HG03060 (cell line): ENCODE data around the gene UPF1.

ENCODE experiments used
- ATAC-seq: cut with Tn5 transposase; IDR thresholded peaks from one replicate; pipeline ENCODE4 v1.9.1; 2021; ENCODE audit warnings: low read depth, moderate number of reproducible peaks; ENCODE audit not compliant: unreplicated experiment

Gene UPF1

GRCh38 chr19:18868380-18869022 is 36.7 kb downstream of the UPF1 start:
- ATAC-seq, result no peak

GRCh38 chr19:18869023-18869618 is 37.4 kb downstream of the UPF1 start:
- no peak for ATAC-seq

GRCh38 chr19:18869781-18870530 is 38.2 kb downstream of the UPF1 start:
- no peak for ATAC-seq

GRCh38 chr19:18870531-18871172 is 38.9 kb downstream of the UPF1 start:
- no peak for ATAC-seq

GRCh38 chr19:18871543-18871942 is 39.8 kb downstream of the UPF1 start:
- ATAC-seq, result no peak

GRCh38 chr19:18875726-18876125 is 44.0 kb downstream of the UPF1 start:
- ATAC-seq, result no peak

GRCh38 chr19:18876865-18877264 is 45.1 kb downstream of the UPF1 start:
- ATAC-seq, result no peak

- no peak for ATAC-seq
Measured at GRCh38 chr19:18878058-18878797, 46.5 kb downstream of the UPF1 start.

- ATAC-seq, result no peak
Measured at GRCh38 chr19:18878858-18879578, 47.3 kb downstream of the UPF1 start.

GRCh38 chr19:18879579-18880373 is 48.0 kb downstream of the UPF1 start:
- no peak for ATAC-seq

GRCh38 chr19:18881491-18881890 is 49.7 kb downstream of the UPF1 start:
- no peak for ATAC-seq

GRCh38 chr19:18883526-18884304 is 52.0 kb downstream of the UPF1 start:
- no peak for ATAC-seq

GRCh38 chr19:18886972-18887371 is 55.2 kb downstream of the UPF1 start:
- ATAC-seq, result no peak

GRCh38 chr19:18889949-18890745 is 58.4 kb downstream of the UPF1 start:
- ATAC-seq, result no peak

GRCh38 chr19:18893587-18894253 is 62.0 kb downstream of the UPF1 start:
- ATAC-seq, result no peak

GRCh38 chr19:18894254-18895037 is 62.7 kb downstream of the UPF1 start:
- ATAC-seq, result no peak
